Lung (tissue), 12 donors: ENCODE measurements around the gene HDAC4. TPM values are rescaled to one million over a fixed set of nuclear protein-coding genes. Genes with fewer than 3 reads are reported as not detected.

Experiments used
- ATAC-seq: fragments of 200-7000 bp; cut with Tn5 transposase; one replicate; pipeline ENCODE4 v1.9.1; 2020; ENCODE audit warnings: moderate number of reproducible peaks; ENCODE audit not compliant: insufficient read depth, low FRiP score
- DNase-seq, 3 donors: peaks; one replicate each; pipeline ENCODE4 v3.0.0-alpha.2; 2013 to 2017
- H3K27ac ChIP-seq, 2 donors: one replicate each; pipeline ENCODE4 v1.5.1; 2013; ENCODE audit warnings: mild to moderate bottlenecking in 2 of 2, moderate library complexity in 2 of 2, control low read depth in 1 of 2, inconsistent platforms in 1 of 2, low read depth in 1 of 2, low read length in 1 of 2
- H3K27me3 ChIP-seq, 3 donors: one replicate each; pipeline ENCODE4 v1.5.1; 2013; ENCODE audit warnings: low read length in 2 of 3; ENCODE audit not compliant: control insufficient read depth in 3 of 3, insufficient read depth in 3 of 3
- H3K36me3 ChIP-seq, 4 donors: one replicate each; pipeline ENCODE4 v1.5.1; 2013; ENCODE audit warnings: low read length in 4 of 4, mild to moderate bottlenecking in 1 of 4, moderate library complexity in 1 of 4; ENCODE audit not compliant: control insufficient read depth in 4 of 4, insufficient read depth in 4 of 4
- H3K4me1 ChIP-seq, 5 donors: one replicate each; pipeline ENCODE4 v1.5.1; 2013; ENCODE audit warnings: low read length in 5 of 5, mild to moderate bottlenecking in 2 of 5, moderate library complexity in 1 of 5; ENCODE audit not compliant: control insufficient read depth in 5 of 5, insufficient read depth in 5 of 5
- H3K4me3 ChIP-seq: one replicate; pipeline ENCODE4 v1.5.1; 2013; ENCODE audit warnings: mild to moderate bottlenecking, control low read depth, moderate library complexity
- H3K9ac ChIP-seq, 2 donors: one replicate each; pipeline ENCODE4 v1.5.1; 2013; ENCODE audit warnings: low read length in 2 of 2, control low read depth in 1 of 2; ENCODE audit not compliant: insufficient read depth in 1 of 2
- H3K9me3 ChIP-seq, 4 donors: one replicate each; pipeline ENCODE4 v1.5.1; 2013; ENCODE audit warnings: low read length in 3 of 4, mild to moderate bottlenecking in 1 of 4, moderate library complexity in 1 of 4; ENCODE audit not compliant: control insufficient read depth in 4 of 4, insufficient read depth in 3 of 4
- WGBS, 2 donors: extraction: QIAGEN DNeasy Blood & Tissue Kit; methylation state at CpG; one replicate each; pipeline ENCODE4 v1.1.7; 2013; 5-methylcytosine and 5-hydroxymethylcytosine counted together
- polyA plus RNA-seq, 2 donors: library from polyadenylated mRNA; stranded (reverse); fragments of 200-250 nt; gene quantifications; one replicate each; pipeline ENCODE4 v1.2.1, GENCODE V29; 2013
- total RNA-seq, 2 donors: library from RNA; depleted of rRNA in 1 of 2; stranded (reverse); fragments of >200 nt in 1 of 2; gene quantifications; one replicate each; pipeline ENCODE4 v1.2.1, GENCODE V29; 2014 to 2021
- TF ChIP-seq, protein P1 (sequence below): IDR thresholded peaks from 2 replicates; pipeline ENCODE4 v1.5.1; 2012; ENCODE audit warnings: mild to moderate bottlenecking; ENCODE audit errors: control extremely low read depth, extremely low read depth
- donor health status: control.
- donor health status: control.
- donor health status: Bipolar disorder and iron deficiency.
- donor health status: healthy.
- donor health status: DM: yes; HTN: yes; CAD: no.

The HDAC4 gene
- total and polyA plus RNA-seq, 4 donors, result 6.9 to 47.7 (median 20.7) TPM

DNA sequence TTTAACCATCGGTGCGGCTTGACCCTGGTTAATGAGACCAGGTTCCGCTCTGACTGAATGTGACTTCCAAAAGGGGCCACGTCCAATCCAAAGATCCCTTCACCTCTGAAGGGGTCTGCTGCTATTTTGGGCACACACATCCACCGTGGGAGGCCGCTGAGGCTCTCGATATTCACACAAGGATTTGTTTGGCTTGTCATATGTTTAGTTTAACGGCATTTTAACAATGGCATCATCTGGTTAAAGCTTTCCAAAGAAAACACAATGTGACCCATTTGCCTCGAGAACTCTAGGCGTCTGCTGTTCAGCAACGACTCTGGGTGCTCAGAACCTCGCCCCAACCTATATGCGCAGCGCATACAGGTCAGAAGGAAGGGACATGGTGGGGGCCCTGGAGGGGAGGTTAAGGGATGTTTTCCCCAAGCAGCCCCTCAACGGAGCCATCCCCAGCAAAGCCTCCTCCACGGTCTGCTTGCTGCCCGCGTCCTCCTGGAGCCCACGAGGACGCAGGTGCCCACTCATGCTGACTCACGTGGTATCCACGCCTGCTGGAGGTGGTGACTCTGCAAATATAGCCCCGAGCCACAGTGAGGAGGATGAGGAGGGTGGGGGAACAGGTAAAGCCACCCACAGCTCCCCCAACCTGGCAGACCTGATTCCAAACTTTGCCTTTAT, 260.3 kb downstream of the HDAC4 start:
- Histone ChIP-seq H3K9me3 (no peaks in the 10 kb centered on the region), H3K4me3 (no peak overlapping the region), H3K27me3 (no peaks in the 10 kb centered on the region), H3K9ac (no peak overlapping the region), H3K27ac (no peak overlapping the region), H3K36me3 (peaks cover 2 to 38% (median 18%) of the 10 kb centered on the region in 4 donors), H3K4me1 (no peaks in the 10 kb centered on the region)
- DNase-seq (no peak), ATAC-seq (no peak)
- TF ChIP-seq, protein P1, sequence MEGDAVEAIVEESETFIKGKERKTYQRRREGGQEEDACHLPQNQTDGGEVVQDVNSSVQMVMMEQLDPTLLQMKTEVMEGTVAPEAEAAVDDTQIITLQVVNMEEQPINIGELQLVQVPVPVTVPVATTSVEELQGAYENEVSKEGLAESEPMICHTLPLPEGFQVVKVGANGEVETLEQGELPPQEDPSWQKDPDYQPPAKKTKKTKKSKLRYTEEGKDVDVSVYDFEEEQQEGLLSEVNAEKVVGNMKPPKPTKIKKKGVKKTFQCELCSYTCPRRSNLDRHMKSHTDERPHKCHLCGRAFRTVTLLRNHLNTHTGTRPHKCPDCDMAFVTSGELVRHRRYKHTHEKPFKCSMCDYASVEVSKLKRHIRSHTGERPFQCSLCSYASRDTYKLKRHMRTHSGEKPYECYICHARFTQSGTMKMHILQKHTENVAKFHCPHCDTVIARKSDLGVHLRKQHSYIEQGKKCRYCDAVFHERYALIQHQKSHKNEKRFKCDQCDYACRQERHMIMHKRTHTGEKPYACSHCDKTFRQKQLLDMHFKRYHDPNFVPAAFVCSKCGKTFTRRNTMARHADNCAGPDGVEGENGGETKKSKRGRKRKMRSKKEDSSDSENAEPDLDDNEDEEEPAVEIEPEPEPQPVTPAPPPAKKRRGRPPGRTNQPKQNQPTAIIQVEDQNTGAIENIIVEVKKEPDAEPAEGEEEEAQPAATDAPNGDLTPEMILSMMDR, result no peak
- 90 to 94% methylated on average over 23 of the region's 23 CpGs for WGBS, 2 donors

DNA sequence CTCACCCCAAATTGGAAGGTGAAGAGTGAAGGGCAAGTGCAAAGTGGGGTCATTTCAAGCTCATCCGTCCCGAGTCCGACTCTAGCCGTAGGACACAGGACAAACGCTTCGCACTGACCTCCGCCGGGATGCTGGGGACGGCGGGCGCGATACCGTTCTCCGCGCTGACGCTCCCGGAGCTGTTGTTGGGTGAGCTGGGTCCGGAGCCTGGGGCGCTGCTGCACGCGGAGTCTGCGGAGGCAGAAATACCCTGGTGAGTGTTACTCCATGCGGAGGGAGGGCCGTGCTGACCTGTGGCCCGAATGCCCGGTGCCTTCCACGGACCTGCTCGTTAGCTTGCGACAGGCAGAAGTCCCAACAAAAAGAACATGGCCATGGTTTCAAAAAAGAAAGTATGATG, 261.3 kb downstream of the HDAC4 start:
- Histone ChIP-seq H3K27me3 (no peaks in the 10 kb centered on the region), H3K27ac (no peak overlapping the region), H3K4me1 (no peaks in the 10 kb centered on the region), H3K4me3 (no peak overlapping the region), H3K9ac (no peak overlapping the region), H3K9me3 (no peaks in the 10 kb centered on the region), H3K36me3 (peaks cover 2 to 37% (median 18%) of the 10 kb centered on the region in 4 donors)
- DNase-seq (no peak), ATAC-seq (no peak)
- TF ChIP-seq, protein P1, result no peak
- WGBS, 2 donors, result 97 to 98% methylated on average over 29 of the region's 29 CpGs

DNA sequence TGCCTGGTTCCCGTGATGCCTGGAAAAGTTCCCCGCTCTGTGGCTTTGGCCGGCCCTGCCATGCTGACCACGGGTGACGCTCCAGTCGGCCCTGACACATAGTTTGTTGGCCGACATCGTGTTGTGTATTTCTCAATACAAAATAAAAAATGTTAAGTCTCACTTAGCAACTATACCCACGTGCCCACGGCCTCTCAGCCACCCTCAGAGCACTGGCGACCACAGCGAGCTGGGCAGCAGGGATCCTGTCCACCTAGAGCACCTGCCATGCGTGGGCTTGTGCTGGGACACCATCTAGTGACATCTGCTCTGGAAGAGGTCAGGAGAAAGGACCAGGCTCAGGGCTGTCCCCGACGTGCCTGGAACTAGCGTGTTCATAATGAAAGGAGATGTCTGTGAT, 261.7 kb downstream of the HDAC4 start:
- TF ChIP-seq, protein P1, result no peak
- Histone ChIP-seq H3K27ac (no peak overlapping the region), H3K4me3 (no peak overlapping the region), H3K36me3 (peaks cover 2 to 36% (median 17%) of the 10 kb centered on the region in 4 donors), H3K9ac (no peak overlapping the region), H3K27me3 (no peaks in the 10 kb centered on the region), H3K9me3 (no peaks in the 10 kb centered on the region), H3K4me1 (no peaks in the 10 kb centered on the region)
- DNase-seq (no peak), ATAC-seq (no peak)
- 93 to 94% methylated on average over 16 of the region's 16 CpGs for WGBS, 2 donors

DNA sequence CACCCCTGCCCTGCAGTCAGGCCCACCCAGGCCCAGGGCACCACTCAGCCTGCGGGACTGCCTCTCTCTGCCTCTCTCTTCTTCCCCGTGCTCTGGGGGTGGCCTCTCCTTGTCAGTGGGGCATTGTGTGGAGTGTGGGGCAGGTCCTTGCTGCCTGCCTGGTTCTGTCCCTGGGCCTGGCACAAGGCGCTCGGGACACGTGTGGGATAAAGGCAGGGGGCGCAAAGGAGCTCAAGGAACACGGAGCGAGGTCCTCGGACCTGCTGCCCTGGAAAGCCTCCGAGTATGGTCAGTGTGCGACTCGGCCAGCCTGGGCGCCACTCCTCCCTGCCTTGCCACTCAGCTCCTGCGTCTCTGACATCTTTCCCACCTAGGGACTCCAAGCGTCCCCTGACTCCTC, 262.2 kb downstream of the HDAC4 start:
- H3K4me1 ChIP-seq, result no peaks in the 10 kb centered on the region
- peaks cover 2 to 38% (median 14%) of the 10 kb centered on the region in 4 donors for H3K36me3 ChIP-seq
- WGBS, 2 donors, result 93 to 94% methylated on average over 15 of the region's 15 CpGs
- TF ChIP-seq, protein P1, result no peak
- H3K4me3 ChIP-seq, result no peak overlapping the region
- no peak for ATAC-seq
- H3K9me3 ChIP-seq, result no peaks in the 10 kb centered on the region
- H3K27ac ChIP-seq, result no peak overlapping the region
- H3K9ac ChIP-seq, result no peak overlapping the region
- DNase-seq, result no peak
- H3K27me3 ChIP-seq, result no peaks in the 10 kb centered on the region
